ENCODE data around the gene ARHGAP24.

Gene ARHGAP24

DNA sequence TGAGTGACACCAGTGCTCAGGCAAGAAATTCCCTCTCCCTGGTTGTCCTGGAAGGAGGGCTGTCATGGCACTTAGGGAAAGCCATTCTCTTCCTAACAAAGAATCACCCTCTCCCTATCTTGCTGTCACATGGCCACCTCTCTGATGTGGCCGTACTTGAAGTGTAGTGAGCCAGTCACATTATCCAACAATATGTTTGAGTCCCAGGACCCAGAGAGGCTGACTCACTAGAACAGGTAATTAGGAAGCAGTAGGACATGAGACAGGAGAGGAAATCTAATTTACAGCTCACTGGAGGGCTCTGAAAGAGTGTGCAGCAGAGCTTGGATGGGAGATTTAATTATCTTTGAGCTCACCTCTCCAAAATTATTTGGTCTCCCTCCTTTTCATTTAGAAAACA, 299.1 kb downstream of the ARHGAP24 start:
- TF ChIP-seq, protein P1, sequence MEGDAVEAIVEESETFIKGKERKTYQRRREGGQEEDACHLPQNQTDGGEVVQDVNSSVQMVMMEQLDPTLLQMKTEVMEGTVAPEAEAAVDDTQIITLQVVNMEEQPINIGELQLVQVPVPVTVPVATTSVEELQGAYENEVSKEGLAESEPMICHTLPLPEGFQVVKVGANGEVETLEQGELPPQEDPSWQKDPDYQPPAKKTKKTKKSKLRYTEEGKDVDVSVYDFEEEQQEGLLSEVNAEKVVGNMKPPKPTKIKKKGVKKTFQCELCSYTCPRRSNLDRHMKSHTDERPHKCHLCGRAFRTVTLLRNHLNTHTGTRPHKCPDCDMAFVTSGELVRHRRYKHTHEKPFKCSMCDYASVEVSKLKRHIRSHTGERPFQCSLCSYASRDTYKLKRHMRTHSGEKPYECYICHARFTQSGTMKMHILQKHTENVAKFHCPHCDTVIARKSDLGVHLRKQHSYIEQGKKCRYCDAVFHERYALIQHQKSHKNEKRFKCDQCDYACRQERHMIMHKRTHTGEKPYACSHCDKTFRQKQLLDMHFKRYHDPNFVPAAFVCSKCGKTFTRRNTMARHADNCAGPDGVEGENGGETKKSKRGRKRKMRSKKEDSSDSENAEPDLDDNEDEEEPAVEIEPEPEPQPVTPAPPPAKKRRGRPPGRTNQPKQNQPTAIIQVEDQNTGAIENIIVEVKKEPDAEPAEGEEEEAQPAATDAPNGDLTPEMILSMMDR (IDR thresholded peaks at IDR 0.05), result no peak
- no peak for TF ChIP-seq ZFX (IDR thresholded peaks at IDR 0.05; ENCODE audit: borderline replicate concordance)
- H3K27ac ChIP-seq, result no peak overlapping the region

DNA sequence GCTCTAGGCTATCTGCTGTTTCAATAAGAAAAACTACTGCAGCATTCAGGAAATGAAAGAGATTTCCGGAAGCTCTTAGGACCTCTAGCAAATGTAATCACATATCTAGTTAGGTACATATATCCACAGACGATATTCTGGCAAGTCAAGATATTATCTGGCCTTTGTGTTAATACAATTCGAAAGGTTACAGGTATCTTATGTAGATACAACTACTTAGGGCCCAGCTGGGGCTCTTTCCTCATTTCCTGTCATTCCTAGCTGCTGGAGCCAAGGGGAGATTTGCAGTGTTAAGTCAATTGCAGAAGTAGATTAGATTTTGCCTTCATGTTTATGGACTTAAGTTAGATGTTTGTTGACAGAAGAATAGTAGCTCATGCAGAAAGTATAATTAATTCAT, 299.5 kb downstream of the ARHGAP24 start:
- TF ChIP-seq, protein P1 (IDR thresholded peaks at IDR 0.05), result no peak
- TF ChIP-seq ZFX (IDR thresholded peaks at IDR 0.05; ENCODE audit: borderline replicate concordance), result no peak
- no peak overlapping the region for H3K27ac ChIP-seq

- no peak overlapping the region for H3K27ac ChIP-seq
- TF ChIP-seq ZFX (IDR thresholded peaks at IDR 0.05; ENCODE audit: borderline replicate concordance), result no peak
- TF ChIP-seq, protein P1 (IDR thresholded peaks at IDR 0.05), result no peak
These were observed 301.1 kb downstream of the ARHGAP24 start for GRCh38 chr4:85776096-85776495.

DNA sequence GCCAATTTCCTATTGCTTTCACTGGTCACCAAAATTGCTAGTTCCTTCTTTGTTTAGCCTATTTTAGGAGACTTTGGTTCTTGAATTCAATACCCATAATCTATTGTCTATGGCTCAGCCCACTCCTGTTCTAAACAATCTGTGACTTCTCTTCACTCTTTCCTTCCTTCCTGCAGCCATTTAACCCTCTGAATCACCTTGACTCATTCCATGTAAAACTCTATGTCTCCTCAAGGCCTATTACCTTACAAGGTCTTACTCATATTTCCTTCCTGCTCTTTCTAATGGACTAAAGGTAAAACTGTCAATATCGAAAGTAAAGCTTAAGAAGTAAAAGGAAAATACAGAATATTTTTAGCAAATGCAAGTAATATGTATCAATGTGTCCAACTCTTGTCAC, 301.6 kb downstream of the ARHGAP24 start:
- no peak overlapping the region for H3K27ac ChIP-seq
- no peak for TF ChIP-seq ZFX (IDR thresholded peaks at IDR 0.05; ENCODE audit: borderline replicate concordance)
- TF ChIP-seq, protein P1 (IDR thresholded peaks at IDR 0.05), result no peak

DNA sequence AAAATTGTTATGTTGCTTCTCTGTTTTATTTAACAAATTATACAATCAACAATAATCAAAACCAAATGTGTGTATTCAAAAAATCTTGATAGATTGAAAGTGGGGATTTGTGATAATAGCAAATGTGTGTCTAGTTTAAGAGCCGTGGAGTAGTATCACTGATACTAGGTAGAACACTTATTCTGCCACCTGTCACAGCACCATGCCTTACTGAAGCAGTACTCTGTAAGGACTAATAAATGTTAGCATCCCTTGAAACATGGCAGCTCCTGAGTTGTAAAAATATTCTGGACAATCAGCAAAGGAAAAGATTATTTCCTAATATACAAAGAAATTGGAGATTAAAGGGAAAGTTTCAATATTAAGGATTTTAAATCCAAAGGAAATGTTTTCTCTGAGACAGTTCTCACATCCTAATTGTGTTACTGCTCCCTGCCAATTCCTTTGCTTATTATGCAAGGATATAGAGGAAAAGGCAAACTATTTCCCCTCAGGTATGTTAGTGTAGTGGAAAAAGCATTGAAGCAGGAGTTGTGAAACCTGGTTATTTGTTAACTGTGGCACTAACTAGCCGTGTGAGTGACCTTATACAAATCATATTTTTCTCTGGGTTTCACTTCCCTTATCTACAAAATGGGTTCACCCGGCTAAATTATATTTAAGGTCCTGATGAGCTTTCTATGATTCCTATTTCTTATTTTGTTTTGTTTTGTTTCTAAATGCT, 303.1 kb downstream of the ARHGAP24 start:
- no peak for TF ChIP-seq ZFX (IDR thresholded peaks at IDR 0.05; ENCODE audit: borderline replicate concordance)
- TF ChIP-seq, protein P1 (IDR thresholded peaks at IDR 0.05), result no peak
- H3K27ac ChIP-seq, result no peak overlapping the region

DNA sequence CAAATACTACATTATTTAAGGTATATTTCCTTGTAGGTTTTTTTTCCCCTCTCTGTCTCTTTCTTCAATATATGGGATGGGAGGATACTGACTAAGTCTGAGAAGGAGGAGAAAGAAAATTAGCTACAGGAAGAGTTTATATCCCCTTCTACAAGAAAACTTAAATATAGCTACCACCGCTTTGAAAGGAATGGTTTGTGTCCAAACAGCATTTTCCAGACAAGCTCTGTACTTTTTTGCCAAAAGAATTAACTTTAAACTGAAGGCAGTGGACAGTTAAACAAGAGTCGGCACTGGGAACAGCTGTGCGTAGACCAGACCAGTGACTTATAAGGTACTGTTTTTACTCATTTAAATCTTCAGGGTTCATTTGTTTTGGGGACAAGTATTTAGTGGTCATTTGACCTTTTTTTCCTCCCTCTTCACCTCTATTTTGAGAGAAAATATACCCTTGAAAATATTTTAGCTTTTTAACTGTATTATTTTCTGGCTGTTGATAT, 303.7 kb downstream of the ARHGAP24 start:
- TF ChIP-seq, protein P1 (IDR thresholded peaks at IDR 0.05), result no peak
- TF ChIP-seq ZFX (IDR thresholded peaks at IDR 0.05; ENCODE audit: borderline replicate concordance), result no peak
- H3K27ac ChIP-seq, result no peak overlapping the region

DNA sequence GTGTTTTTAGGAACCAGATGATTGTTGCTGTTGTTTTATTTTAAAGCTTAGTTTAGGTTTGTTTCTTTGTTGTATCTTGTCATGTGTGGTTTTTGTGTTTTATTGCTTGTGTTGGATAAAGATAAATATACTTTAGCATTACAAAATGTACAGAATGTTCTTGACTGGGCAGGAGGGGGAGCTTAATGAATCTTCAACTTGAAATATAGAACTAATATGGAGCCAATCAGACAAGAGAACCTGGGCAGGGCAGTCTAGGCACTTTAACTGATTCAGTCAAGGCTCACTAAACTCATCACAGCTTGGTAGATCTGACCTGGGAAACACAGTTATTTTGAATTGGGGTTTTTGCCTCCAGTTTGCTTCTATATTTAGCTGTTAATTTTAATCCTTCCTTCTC, 304.2 kb downstream of the ARHGAP24 start:
- H3K27ac ChIP-seq, result no peak overlapping the region
- TF ChIP-seq, protein P1 (IDR thresholded peaks at IDR 0.05), result no peak
- no peak for TF ChIP-seq ZFX (IDR thresholded peaks at IDR 0.05; ENCODE audit: borderline replicate concordance)

Data from 22Rv1 (cell line).